ENCODE results near the gene SMAD6.
A peak's percentile ranks its signal among the peaks of the same experiment; 100 is the strongest.

Gene SMAD6

DNA sequence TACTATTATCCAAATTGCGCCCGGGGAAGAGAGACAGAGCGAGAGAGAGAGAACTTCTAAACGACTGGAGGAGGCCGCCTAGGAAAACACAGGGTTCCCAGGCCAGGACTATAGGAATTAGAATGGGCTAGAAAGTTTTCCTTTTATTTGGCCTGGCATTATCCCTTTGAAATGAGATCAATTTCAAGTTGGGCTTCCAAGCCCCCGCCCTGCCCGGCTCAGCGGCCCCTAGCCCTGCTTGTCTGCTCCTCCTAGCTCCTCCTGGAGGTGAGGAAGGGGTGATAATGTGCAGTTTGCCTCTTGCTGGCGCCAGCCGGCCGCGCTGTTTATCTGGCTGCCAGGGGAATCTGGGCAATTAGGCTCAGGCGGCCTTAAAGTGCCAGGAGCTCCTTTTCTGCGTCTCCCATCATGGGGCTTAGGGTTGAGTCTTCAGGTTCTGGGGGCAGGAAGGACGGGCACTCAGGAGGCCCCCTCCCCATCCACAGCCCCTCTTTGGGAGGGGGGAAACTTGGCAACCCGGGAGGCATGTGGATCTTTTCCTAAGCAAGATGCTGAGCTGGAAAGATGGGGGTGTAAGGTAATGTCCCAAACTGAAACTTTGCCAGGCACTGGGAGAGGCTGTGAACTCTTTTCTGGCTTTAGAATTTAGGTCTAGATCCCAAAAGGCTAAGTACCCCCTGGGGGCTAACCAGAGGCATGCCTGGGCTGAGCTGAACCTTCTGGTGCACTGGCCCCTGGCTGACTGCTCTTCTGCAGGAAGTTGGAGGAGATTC lies 5.5 kb downstream of the SMAD6 start (continued):
- TF ChIP-seq, protein P1, sequence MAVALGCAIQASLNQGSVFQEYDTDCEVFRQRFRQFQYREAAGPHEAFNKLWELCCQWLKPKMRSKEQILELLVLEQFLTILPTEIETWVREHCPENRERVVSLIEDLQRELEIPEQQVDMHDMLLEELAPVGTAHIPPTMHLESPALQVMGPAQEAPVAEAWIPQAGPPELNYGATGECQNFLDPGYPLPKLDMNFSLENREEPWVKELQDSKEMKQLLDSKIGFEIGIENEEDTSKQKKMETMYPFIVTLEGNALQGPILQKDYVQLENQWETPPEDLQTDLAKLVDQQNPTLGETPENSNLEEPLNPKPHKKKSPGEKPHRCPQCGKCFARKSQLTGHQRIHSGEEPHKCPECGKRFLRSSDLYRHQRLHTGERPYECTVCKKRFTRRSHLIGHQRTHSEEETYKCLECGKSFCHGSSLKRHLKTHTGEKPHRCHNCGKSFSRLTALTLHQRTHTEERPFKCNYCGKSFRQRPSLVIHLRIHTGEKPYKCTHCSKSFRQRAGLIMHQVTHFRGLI (tag by site-specific recombination; IDR thresholded peaks at IDR 0.05), result peak; percentile 95
- peak; percentile 87 for TF ChIP-seq FEZF1 (tag by site-specific recombination; IDR thresholded peaks at IDR 0.05)
- no peak for TF ChIP-seq ZNF157 (tag by site-specific recombination; IDR thresholded peaks at IDR 0.05)
- TF ChIP-seq PATZ1 (tag by site-specific recombination; IDR thresholded peaks at IDR 0.05), result peak; percentile 83
- TF ChIP-seq ZFP69B (tag by site-specific recombination; IDR thresholded peaks at IDR 0.05), result no peak
- TF ChIP-seq, protein P2, sequence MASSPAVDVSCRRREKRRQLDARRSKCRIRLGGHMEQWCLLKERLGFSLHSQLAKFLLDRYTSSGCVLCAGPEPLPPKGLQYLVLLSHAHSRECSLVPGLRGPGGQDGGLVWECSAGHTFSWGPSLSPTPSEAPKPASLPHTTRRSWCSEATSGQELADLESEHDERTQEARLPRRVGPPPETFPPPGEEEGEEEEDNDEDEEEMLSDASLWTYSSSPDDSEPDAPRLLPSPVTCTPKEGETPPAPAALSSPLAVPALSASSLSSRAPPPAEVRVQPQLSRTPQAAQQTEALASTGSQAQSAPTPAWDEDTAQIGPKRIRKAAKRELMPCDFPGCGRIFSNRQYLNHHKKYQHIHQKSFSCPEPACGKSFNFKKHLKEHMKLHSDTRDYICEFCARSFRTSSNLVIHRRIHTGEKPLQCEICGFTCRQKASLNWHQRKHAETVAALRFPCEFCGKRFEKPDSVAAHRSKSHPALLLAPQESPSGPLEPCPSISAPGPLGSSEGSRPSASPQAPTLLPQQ (tag by site-specific recombination; IDR thresholded peaks at IDR 0.05), result peak; percentile 65; the same call in 1 of the 2 replicates
- TF ChIP-seq ZNF324 (tag by site-specific recombination; IDR thresholded peaks at IDR 0.05), result no peak
- peak; percentile 96 for TF ChIP-seq ZNF416 (tag by site-specific recombination; IDR thresholded peaks at IDR 0.05)
- TF ChIP-seq, protein P3, sequence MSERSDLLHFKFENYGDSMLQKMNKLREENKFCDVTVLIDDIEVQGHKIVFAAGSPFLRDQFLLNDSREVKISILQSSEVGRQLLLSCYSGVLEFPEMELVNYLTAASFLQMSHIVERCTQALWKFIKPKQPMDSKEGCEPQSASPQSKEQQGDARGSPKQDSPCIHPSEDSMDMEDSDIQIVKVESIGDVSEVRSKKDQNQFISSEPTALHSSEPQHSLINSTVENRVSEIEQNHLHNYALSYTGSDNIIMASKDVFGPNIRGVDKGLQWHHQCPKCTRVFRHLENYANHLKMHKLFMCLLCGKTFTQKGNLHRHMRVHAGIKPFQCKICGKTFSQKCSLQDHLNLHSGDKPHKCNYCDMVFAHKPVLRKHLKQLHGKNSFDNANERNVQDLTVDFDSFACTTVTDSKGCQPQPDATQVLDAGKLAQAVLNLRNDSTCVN (tag by site-specific recombination; optimal IDR thresholded peaks at IDR 0.05), result peak; percentile 3
- TF ChIP-seq ZNF112 (tag by site-specific recombination; IDR thresholded peaks at IDR 0.05), result no peak
- TF ChIP-seq OSR2 (tag by site-specific recombination; IDR thresholded peaks at IDR 0.05), result 0 out of 2 replicates have a peak, but pooled peaks have one; percentile 27
- TF ChIP-seq PRDM6 (tag by site-specific recombination; IDR thresholded peaks at IDR 0.05), result 0 out of 2 replicates have a peak, but pooled peaks have one; percentile 0
- TF ChIP-seq HIC1 (tag by site-specific recombination; IDR thresholded peaks at IDR 0.05), result 0 out of 2 replicates have a peak, but pooled peaks have one; percentile 18
- TF ChIP-seq IKZF3 (tag by site-specific recombination; IDR thresholded peaks at IDR 0.05), result peak; percentile 51; the same call in 1 of the 2 replicates
- TF ChIP-seq ZBTB20 (tag by site-specific recombination; IDR thresholded peaks at IDR 0.05), result peak; percentile 54; the same call in 1 of the 2 replicates
- TF ChIP-seq CTCF (tag by site-specific recombination; IDR thresholded peaks at IDR 0.05), result peak; percentile 61; the same call in 1 of the 2 replicates
- TF ChIP-seq YY1 (tag by site-specific recombination; IDR thresholded peaks at IDR 0.05), result no peak
- no peak for TF ChIP-seq ZNF132 (tag by site-specific recombination; IDR thresholded peaks at IDR 0.05; ENCODE audit: borderline replicate concordance)
- TF ChIP-seq ZNF341 (tag by site-specific recombination; IDR thresholded peaks at IDR 0.05; ENCODE audit: low read depth), result no peak
- TF ChIP-seq ZBTB8A (tag by site-specific recombination; IDR thresholded peaks at IDR 0.05), result peak; percentile 72
- no peak for TF ChIP-seq ZNF585B (tag by site-specific recombination; IDR thresholded peaks at IDR 0.05)
